GM18511 (cell line): ENCODE measurements around the gene LCN1.
"Not testable (repeated sequence)": the region's sequence is repeated elsewhere in the genome, so short reads cannot be mapped to it uniquely, and the experiment has no call there.

Experiments
- ATAC-seq: cut with Tn5 transposase; IDR thresholded peaks from one replicate; pipeline ENCODE4 v1.9.1; 2021; ENCODE audit warnings: mild to moderate bottlenecking, moderate library complexity; ENCODE audit not compliant: unreplicated experiment

The LCN1 gene

DNA sequence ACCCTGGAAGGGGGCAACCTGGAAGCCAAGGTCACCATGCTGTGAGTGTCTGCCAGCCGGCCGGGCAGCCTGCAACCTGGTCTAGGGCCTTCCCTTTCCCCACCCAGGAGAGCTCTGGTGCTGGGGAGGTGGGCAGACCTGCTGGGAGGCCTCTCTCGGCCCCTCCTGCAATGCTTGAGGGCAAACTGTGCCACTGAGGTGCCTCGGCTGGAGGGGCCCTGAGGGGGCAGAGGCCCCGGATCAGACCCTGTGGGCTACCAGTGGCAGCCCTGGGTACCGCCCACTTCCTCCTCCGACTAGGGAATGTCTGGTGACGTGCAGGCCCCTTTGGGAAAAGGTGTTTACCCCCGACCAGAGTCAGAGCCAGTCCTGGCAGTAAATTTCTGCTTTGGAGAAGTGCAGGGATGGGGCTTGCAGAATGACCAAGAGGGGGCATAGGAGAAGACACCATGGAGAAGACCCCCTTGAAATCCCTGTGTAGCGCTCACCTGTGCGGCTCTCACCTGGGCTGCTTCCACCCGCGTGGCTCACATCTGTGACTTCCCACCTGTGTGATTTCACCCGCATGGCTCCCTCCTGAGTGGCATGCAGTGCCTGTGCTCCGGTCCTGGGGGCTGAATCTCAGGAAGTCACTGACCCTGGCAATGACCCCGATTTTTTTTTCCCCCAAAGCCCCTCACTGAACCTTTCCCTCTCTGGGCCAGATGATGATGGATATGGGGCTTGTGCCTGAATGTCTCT is 1.1 kb downstream of the LCN1 start:
- ATAC-seq, result no peak

DNA sequence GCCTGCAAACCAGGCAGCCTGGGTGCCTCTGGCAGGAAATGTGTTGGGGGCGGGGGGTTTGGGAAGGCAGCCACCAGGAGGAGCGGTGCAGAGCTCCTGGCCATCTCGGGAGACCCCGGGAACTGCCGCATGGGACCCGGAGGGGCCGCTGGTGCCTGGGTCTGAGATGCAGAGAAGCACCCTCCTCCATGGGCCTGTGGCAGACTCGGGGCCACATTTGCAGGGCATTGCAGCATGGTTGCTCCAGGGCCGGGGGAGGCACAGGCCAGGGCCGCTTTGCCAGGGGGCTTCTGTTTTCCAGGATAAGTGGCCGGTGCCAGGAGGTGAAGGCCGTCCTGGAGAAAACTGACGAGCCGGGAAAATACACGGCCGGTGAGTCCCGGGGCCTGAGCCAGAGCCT is 1.7 kb downstream of the LCN1 start:
- ATAC-seq, result no peak

DNA sequence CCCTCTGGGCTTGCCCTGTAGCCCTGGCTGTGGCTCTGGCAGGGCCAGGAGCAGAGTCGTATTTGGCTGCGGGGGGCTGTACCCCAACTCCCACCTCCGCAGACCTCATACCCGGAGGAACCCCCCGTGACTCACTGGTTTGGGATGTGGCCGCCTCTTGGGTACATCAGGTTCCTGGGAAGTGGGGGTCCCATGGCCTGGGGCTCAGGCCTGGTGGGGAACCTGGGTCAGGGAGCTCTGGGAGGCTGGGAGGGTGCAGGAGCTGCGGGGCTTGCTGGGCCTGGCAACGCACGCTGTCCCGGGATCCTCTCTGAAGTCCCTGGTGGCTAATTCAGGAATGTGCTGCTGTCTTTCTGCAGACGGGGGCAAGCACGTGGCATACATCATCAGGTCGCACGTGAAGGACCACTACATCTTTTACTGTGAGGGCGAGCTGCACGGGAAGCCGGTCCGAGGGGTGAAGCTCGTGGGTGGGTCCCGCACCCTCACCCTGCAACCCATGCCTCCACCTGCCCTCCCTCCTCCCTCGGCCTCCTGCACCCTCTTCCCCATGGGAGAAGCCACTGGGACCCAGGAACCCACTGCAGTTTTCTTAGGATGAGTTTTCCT is 2.4 kb downstream of the LCN1 start:
- no peak for ATAC-seq

DNA sequence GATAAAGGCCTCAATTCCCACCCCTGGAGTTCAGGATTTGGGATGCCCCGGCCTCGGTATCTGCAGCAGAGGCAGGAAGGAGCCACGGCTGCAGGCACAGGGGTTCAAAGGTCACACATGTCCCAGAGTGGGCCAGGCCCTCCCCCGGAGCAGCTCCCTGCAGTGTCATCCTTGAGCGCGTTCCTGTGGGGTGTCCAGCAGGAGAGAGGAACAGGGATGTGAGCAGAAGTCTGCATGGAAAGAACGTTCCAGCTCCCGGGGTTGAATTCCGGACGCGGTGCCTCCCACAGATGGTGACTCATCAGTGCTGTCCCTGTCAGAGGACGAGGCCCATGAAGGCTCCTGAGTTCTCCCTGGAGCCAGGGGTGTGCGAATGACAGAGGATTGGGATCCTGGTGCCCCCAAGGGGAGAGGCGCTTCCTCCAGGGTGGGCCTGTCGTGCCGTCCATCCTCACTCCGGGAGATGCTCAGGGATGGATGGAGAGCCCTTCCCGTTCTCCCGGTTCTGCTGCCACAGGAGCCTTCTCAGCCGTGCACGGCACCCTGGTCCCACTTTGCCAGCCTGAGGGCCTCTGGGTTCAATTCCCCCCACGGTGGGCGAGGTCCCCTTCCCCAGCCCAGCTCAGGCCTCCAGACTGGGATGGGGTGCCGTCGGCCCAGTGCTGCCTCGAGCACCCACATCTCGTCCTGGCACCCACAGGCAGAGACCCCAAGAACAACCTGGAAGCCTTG is 3.1 kb downstream of the LCN1 start:
- ATAC-seq, result no peak

DNA sequence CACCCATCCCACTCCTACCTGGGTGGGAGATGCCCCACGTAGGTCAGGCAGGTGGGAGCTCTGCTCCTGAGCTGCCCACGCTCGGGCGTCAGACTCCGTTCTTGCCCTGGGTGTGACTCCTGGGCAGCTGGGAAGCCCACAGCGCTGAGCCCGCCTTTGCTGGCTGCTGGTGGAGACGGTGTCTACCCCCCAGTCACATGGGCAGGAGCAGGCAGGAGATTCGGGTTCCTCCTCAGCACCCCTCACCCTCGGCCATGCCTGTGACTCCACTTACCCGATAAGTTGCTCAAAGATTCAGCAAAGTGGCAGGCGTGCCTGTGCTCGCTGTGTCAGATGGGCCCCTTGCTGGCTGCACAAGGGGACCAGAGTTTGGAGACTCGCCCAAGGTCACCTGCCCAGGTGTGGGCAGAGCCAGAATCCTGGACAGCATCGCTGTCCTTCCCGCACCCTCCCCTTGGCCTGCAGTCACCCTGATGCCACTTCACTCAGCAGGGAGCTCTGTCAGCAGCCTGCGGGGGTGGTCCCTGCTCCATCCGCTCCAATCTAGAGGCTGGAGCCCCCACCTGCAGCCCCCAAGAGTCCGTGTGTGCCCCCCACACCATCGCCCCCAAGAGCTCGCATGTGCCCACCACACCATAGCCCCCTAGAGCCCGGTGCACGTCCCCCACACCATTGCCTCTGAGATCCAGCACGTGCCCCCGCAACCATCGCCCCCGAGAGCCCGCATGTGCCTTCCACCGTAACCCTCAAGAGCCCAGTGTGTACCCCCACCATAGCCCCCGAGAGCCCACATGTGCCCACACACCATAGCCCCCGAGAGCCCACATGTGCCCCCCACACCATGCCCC is 4.2 kb downstream of the LCN1 start:
- no peak for ATAC-seq

DNA sequence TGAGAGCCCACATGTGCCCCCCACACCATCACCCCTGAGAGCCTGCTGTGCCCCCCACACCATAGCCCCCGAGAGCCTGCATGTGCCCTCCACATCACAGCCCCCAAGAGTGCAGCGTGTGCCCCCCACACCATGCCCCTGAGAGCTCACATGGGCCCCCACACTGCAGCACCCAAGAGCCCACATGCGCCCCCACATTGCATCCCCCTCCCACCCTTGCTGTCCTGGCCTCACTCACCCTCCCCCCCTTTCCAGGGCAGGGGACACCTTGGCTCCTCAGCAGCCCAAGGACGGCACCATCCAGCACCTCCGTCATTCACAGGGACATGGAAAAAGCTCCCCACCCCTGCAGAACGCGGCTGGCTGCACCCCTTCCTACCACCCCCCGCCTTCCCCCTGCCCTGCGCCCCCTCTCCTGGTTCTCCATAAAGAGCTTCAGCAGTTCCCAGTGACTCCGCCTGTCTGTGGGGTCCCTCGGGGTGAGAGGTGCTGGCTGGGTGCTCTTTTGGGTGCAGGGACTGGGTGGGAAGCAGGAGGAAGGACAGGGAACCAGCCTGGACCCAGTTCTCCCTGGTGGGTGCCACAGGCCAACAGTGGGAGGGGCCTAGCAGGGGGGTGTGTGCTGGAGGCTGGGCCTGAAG is 5.0 kb downstream of the LCN1 start:
- no peak for ATAC-seq

DNA sequence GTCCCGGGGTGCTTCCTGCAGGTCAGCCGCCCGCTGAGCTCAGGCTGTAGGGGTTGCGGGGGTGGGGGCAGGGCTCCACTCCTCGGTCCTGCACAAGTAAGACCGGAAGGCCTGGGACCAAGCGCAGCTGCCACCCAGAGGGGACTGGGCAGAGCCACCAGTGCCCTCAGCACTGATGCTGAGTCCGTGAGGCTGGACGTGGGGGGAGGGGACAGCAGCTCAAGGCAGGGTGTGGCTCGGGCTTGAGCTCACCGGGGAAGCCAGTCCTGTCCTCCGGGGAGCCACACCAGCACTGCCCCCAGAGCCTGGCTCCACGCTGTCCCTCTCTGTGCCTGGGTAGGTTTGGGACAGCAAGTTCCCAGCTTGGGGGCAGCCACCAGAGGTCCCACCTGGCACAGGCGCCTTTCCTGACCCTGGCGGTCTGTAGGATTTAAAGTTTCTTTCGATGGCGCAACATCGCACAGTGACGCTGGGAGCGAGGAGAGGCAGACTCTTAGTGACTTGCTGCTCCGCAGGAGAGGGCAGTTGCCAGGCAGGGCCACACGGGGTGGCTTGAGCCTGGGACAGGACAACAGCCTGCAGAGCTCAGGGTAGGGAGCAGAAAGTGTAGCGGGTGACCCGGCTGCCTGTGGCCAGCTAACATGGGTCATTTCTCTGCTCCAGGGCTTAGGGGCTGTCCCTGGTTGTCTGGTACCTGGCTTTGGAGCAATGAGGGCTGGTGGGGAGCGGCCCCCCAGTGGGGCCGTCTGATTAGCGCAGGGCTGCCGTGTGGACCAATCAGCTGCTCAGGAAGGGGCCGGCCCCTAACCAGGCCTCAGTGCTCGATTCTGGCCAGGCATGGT is 5.7 kb downstream of the LCN1 start:
- no peak for ATAC-seq

DNA sequence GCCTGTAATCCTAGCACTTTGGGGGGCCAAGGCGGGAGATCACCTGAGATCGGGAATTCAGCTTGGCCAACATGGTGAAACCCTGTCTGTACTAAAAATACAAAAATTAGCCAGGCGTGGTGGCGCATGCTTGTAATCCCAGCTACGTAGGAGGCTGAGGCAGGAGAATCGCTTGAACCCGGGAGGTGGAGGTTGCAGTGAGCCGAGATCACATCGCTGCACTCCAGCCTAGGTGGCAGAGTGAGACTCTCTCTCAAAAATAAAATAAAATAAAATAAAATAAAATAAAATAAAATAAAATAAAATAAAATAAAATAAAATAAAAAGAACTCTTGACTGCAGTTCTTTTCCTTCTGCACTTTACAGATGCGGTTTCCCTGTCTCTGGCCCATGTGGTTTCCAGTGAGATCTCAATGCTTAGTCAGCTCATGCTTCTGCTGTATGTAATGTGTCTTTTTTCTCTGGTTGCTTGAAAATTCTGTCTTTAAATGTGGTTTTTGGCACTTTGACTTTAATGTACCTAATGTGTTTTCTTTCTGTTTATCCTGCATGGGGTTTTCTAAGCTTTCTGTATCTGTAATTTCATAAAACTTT is 7.7 kb downstream of the LCN1 start:
- ATAC-seq, result not testable (repeated sequence)

DNA sequence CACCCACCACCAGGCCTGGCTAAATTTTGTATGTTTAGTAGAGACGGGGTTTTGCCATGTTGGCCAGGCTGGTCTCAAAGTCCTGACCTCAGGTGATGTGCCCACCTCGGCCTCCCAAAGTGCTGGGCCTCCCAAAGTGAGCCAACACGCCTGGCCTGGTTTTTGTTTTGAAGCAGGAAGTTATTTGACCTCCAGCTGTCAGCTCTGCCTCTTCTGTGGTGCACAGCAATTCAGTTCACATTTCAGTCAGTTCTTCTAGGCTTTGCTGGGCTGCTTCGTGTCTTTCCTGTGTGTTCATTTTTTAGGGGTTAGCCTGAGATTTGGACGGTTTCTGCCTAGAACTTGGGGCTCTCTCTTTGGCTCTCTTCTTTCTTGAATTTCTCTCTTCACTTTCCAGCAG is 8.9 kb downstream of the LCN1 start:
- no peak for ATAC-seq

DNA sequence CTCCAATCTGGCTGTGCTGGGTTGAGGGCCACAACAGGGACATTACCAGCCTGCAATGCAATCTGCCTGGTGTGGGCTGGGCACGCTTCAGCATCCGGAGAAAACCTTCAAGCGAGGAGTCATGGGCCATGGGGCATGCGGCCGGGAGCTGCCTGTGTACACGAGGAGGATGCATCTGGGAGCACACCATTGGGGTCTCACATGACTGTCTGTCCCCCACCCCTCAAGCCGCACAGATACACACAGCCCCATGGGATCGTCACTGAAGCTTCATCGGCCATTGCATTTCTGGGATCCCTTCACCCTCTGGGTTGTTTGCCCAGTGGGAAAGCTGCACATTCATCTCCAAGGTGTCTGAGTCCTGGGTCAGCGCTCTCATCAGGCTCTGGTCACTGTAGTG is 9.9 kb downstream of the LCN1 start:
- no peak for ATAC-seq

DNA sequence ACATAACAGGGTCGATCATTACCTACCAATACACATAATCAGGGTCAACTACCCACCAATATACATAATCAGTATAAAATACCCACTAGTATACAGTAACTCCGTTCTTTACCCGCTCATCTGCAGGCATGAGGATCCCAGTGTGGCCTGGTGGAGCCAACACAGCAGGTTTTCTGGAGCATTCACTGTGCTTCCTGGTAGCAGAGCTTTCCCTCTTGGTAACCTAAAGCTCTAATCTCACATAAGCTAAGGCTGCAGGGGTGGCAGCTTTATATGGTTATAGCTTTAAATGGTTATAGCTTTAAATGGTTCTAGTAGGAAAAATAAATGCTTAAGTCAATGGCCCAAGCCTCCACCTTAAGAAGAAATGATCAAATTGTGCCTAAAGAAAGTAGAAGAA is 11.9 kb downstream of the LCN1 start:
- ATAC-seq, result no peak

DNA sequence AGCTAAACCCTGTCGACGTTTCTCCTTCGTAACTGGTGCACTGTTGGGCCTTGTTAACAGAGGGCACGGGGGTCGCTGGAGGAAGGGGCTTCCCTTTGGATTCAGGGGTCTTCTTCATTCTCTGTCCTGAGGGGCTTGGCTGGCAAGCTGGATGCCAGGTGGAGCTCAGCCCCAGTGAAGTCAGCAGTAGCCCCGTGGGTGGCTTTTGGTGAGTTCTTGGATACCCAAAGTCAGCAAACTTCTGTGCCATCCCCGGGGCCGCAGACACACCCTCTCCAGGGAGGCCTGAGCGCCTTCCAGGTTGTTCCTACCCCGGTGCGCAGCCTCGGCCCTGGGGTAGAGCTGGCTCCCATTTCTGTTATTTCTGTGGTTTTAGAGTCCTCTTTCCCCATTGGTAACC is 12.4 kb downstream of the LCN1 start:
- ATAC-seq, result no peak

DNA sequence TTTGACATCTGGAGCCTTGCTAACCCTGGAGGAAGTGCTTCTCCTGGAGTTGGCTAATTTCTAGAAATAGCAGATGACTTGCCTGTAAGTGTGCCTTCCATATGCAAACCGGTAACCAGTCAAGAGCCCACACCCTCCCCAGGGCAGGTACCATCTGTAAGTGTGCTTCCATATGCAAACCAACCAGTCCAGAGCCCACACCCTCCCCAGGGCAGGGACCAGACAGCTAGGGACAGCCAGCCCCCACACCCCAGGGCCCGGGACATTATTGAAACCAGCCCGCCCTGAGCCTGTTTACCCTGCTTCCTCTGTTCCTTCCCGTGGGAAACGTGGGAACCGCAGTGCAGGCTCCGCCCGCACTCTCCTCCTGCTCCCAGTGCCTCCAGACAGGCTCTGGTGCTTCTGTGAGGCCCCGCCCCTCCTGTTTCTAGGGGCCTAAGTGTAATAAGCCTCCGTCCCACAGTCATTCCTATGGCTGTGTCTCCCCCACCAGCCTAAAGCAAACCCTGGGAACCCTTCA is 13.0 kb downstream of the LCN1 start:
- not testable (repeated sequence) for ATAC-seq

DNA sequence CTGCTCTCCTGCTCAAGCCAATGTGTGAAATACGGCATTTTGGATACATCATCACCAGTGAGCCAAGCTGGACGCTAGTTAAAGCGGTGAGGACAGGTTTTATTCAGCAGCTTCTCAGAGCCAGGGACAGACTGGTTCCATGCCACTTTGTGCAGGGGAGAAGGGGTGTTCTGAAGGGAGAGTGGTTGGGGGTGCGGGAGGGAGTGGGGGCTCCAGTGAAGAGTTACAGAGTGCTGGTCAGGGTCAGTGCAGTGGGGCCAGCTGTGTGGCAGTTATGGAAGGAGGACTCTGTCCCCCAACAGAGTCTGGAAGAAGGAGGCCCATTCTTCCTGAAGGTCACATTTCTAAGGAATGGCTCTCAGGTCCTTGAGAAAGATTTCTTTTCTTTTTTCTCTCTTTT is 13.6 kb downstream of the LCN1 start:
- ATAC-seq, result not testable (repeated sequence)

DNA sequence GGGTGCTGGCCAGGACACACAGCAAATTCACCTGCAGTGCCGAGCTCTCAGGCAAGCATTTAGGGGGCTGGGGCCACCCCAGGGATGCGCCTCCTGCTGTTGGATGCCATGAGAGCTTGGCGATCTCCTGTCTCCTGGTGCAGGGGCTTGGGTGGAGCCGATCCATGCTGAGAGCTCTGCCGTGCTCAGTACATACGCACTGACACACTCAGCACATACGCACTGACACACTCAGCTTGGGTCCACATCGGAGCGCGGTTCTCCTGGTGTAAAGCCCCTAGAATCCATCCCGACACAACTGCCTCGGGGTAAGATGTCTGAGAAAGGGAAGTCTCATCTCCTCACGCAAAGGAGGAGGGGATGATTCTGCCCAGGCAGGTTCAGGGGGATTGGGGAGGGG is 14.4 kb downstream of the LCN1 start:
- not testable (repeated sequence) for ATAC-seq

DNA sequence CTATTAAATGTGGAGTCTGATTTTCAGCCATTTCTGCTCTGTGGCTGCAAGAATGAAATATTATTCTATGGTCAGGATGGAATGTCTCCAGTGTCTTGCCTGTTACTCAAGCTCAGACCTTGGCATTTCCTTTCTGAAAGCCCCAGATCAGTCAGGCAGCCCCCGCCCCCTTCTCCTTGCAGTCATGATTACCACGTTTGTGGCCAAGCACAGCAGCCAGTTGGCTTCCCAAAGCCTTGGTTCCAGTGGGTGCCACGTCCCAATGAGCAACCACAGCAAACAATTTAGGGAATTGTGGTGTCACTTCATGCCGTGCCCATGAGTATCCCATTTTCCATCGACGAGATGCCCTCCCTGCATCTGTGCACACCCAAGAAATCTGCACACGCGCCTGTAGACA is 15.0 kb downstream of the LCN1 start:
- no peak for ATAC-seq

DNA sequence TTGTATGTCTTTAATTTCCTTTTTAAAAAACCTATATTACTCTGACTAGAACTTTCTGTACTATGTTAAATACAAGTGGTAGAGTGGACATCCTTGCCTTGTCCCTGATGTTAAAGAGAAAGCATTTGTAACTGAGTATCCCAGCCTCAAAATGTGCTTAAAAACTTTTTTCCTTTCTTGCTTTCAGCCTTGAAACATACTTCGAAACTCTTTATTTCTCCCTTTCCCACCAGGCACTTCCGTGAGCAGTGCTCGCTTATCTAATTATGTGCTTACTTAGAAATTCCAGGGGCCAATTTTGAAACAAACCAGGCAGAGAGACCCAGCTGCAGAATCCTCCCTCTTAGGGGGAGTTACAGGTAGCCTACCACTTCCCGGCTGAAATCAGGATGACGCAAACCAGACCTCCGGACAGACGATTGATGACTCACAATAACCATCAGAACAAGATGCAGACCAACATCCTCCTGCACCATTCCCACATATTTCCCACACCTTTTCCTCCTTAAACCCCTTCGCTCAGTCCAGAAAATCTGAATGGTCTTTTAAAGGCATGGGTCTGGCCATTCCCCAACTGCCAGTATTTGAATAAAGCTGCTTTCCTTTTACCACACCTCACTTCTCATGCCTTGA is 22.1 kb downstream of the LCN1 start:
- ATAC-seq, result not testable (repeated sequence)

DNA sequence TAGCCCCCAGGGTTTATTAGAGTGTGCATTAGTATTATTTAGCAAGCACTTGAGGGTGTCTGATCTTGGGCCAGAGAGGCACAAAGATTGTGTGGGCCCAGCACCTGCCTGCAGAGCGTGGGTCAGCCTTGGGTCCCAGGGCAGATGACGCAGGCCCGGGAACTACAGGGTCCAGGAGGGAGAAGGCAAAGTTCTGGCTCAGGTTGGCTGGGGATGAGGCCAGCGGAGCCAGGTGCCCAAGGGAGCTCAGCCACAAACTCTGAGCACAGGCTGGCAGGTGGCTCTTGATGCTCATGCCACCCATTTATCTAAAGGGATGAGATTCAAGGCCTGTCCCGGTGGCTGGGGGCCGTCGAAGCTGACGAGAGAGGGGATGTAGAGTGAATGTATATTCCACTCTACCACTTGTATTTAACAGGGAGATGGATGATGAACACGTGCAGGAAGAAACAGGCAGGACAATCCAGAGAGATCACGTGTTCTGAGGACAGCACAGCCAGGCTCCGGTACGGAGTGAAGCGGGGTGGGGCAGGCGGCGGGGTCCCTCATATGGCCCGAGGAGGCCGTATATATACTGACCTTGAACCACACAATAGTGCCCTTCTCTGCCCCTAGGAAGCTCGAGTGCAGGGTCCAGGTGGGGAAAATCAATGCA is 23.9 kb downstream of the LCN1 start:
- no peak for ATAC-seq
